ENCODE measurements around the gene TYK2.

DNA sequence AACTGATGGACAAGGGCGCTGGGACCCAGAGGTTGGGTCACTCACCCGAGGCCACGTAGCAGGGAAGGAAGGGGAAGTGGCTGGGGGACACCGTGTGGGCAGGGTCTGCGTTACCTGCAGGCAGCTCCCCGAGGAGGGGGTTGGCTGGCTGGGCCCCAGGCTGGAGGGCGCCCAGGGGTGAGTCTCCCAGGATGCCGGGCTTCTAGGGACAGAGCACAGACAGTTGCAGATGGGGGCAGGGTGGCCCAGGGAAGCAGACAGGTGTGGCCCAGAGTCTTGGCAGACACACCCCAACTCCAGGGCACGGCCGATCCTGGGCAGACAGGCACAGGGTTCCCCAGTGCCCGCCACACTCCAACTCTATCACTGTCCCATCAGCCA, 59.0 kb downstream of the TYK2 start:
- TF ChIP-seq ZBTB8A (tag by site-specific recombination; IDR thresholded peaks at IDR 0.05): no peak
- TF ChIP-seq, protein P1, sequence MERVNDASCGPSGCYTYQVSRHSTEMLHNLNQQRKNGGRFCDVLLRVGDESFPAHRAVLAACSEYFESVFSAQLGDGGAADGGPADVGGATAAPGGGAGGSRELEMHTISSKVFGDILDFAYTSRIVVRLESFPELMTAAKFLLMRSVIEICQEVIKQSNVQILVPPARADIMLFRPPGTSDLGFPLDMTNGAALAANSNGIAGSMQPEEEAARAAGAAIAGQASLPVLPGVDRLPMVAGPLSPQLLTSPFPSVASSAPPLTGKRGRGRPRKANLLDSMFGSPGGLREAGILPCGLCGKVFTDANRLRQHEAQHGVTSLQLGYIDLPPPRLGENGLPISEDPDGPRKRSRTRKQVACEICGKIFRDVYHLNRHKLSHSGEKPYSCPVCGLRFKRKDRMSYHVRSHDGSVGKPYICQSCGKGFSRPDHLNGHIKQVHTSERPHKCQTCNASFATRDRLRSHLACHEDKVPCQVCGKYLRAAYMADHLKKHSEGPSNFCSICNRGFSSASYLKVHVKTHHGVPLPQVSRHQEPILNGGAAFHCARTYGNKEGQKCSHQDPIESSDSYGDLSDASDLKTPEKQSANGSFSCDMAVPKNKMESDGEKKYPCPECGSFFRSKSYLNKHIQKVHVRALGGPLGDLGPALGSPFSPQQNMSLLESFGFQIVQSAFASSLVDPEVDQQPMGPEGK (tag by site-specific recombination; IDR thresholded peaks at IDR 0.05): no peak
- no peak for TF ChIP-seq REPIN1 (tag by site-specific recombination; IDR thresholded peaks at IDR 0.05; ENCODE audit: low read depth)
- TF ChIP-seq ZNF768 (tag by site-specific recombination; IDR thresholded peaks at IDR 0.05): no peak
- no peak for TF ChIP-seq ZNF138 (tag by site-specific recombination; IDR thresholded peaks at IDR 0.05; ENCODE audit: borderline replicate concordance)
- TF ChIP-seq, protein P2, sequence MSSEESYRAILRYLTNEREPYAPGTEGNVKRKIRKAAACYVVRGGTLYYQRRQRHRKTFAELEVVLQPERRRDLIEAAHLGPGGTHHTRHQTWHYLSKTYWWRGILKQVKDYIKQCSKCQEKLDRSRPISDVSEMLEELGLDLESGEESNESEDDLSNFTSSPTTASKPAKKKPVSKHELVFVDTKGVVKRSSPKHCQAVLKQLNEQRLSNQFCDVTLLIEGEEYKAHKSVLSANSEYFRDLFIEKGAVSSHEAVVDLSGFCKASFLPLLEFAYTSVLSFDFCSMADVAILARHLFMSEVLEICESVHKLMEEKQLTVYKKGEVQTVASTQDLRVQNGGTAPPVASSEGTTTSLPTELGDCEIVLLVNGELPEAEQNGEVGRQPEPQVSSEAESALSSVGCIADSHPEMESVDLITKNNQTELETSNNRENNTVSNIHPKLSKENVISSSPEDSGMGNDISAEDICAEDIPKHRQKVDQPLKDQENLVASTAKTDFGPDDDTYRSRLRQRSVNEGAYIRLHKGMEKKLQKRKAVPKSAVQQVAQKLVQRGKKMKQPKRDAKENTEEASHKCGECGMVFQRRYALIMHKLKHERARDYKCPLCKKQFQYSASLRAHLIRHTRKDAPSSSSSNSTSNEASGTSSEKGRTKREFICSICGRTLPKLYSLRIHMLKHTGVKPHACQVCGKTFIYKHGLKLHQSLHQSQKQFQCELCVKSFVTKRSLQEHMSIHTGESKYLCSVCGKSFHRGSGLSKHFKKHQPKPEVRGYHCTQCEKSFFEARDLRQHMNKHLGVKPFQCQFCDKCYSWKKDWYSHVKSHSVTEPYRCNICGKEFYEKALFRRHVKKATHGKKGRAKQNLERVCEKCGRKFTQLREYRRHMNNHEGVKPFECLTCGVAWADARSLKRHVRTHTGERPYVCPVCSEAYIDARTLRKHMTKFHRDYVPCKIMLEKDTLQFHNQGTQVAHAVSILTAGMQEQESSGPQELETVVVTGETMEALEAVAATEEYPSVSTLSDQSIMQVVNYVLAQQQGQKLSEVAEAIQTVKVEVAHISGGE (tag by site-specific recombination; conservative IDR thresholded peaks at IDR 0.05; ENCODE audit: low read depth): no peak
- TF ChIP-seq, protein P3, sequence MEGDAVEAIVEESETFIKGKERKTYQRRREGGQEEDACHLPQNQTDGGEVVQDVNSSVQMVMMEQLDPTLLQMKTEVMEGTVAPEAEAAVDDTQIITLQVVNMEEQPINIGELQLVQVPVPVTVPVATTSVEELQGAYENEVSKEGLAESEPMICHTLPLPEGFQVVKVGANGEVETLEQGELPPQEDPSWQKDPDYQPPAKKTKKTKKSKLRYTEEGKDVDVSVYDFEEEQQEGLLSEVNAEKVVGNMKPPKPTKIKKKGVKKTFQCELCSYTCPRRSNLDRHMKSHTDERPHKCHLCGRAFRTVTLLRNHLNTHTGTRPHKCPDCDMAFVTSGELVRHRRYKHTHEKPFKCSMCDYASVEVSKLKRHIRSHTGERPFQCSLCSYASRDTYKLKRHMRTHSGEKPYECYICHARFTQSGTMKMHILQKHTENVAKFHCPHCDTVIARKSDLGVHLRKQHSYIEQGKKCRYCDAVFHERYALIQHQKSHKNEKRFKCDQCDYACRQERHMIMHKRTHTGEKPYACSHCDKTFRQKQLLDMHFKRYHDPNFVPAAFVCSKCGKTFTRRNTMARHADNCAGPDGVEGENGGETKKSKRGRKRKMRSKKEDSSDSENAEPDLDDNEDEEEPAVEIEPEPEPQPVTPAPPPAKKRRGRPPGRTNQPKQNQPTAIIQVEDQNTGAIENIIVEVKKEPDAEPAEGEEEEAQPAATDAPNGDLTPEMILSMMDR (tag by site-specific recombination; IDR thresholded peaks at IDR 0.05): no peak
- TF ChIP-seq ZNF791 (tag by site-specific recombination; IDR thresholded peaks at IDR 0.05): no peak
- TF ChIP-seq ZBTB7A (tag by site-specific recombination; IDR thresholded peaks at IDR 0.05; ENCODE audit: low read depth): no peak
- TF ChIP-seq ZNF473 (tag by site-specific recombination; IDR thresholded peaks at IDR 0.05): no peak

Measured in HEK293 (cell line).